WERI-Rb-1 (cell line): ENCODE data around the gene FAM209A.
"Not testable (repeated sequence)": the region's sequence is repeated elsewhere in the genome, so short reads cannot be mapped to it uniquely, and the experiment has no call there.

Experiments
- DNase-seq: peaks from one replicate; pipeline ENCODE4 v3.0.0-alpha.2; 2020
- H3K27ac ChIP-seq: fragments of 250-450 bp; sonication (Bioruptor Pico); 2 replicates; pipeline ENCODE4 v1.5.1; 2020; ENCODE audit warnings: mild to moderate bottlenecking, moderate library complexity
- H3K27me3 ChIP-seq: fragments of 250-450 bp; sonication (Bioruptor Pico); 2 replicates; pipeline ENCODE4 v1.5.1; 2021; ENCODE audit warnings: mild to moderate bottlenecking, low read depth, moderate library complexity; ENCODE audit not compliant: insufficient read depth, severe bottlenecking
- H3K36me3 ChIP-seq: fragments of 250-450 bp; sonication (Bioruptor Pico); 2 replicates; pipeline ENCODE4 v1.5.1; 2020; ENCODE audit warnings: mild to moderate bottlenecking, moderate library complexity
- H3K4me3 ChIP-seq: 2 replicates; pipeline ENCODE4 v1.5.1; 2011; ENCODE audit warnings: low read depth, mild to moderate bottlenecking, control low read depth, low read length
- H3K9me3 ChIP-seq: fragments of 250-450 bp; sonication (Bioruptor Pico); 2 replicates; pipeline ENCODE4 v1.5.1; 2021; ENCODE audit warnings: mild to moderate bottlenecking, moderate library complexity; ENCODE audit not compliant: severe bottlenecking
- TF ChIP-seq, protein P1 (sequence below): IDR thresholded peaks from 2 replicates; pipeline ENCODE4 v1.5.1; 2011; ENCODE audit warnings: low read depth, mild to moderate bottlenecking, control low read depth, inconsistent platforms, low read length

FAM209A gene

GRCh38 chr20:56522311-56522710, 2.2 kb upstream of the FAM209A start:
- H3K36me3 ChIP-seq = peaks cover 23% of the 10 kb centered on the region
- H3K4me3 ChIP-seq = no peak overlapping the region
- no peak overlapping the region for H3K27ac ChIP-seq
- H3K27me3 ChIP-seq = no peaks in the 10 kb centered on the region
- no peak for DNase-seq
- peaks cover 8% of the 10 kb centered on the region for H3K9me3 ChIP-seq
- TF ChIP-seq, protein P1, sequence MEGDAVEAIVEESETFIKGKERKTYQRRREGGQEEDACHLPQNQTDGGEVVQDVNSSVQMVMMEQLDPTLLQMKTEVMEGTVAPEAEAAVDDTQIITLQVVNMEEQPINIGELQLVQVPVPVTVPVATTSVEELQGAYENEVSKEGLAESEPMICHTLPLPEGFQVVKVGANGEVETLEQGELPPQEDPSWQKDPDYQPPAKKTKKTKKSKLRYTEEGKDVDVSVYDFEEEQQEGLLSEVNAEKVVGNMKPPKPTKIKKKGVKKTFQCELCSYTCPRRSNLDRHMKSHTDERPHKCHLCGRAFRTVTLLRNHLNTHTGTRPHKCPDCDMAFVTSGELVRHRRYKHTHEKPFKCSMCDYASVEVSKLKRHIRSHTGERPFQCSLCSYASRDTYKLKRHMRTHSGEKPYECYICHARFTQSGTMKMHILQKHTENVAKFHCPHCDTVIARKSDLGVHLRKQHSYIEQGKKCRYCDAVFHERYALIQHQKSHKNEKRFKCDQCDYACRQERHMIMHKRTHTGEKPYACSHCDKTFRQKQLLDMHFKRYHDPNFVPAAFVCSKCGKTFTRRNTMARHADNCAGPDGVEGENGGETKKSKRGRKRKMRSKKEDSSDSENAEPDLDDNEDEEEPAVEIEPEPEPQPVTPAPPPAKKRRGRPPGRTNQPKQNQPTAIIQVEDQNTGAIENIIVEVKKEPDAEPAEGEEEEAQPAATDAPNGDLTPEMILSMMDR = no peak

DNA sequence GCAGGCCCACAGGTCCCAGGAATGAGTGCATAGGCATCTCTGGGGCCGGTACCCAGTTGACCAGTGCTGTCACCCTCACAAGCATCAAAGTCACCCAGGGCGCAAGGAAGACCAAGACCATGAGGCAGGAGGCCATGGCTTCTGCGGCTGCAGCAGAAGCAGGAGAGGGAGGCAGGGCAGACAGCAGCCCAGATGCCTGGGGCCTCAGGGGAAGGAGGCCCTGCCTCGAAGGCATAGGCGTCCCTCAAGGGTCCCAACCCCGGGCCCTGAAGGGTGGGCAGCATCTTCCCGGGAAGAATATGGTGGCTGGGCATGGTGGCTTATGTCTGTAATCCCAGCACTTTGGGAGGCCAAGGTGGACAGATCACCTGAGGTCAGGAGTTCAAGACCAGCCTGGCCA, 3.0 kb downstream of the FAM209A start:
- Histone ChIP-seq H3K4me3 (no peak overlapping the region), H3K36me3 (no peaks in the 10 kb centered on the region), H3K27me3 (peaks cover 4% of the 10 kb centered on the region), H3K27ac (no peak overlapping the region), H3K9me3 (no peaks in the 10 kb centered on the region)
- no peak for DNase-seq
- TF ChIP-seq, protein P1 = no peak

- H3K9me3 ChIP-seq, H3K4me3 ChIP-seq, H3K27ac ChIP-seq, DNase-seq, H3K36me3 ChIP-seq: not testable (repeated sequence)
- peaks cover 26% of the 10 kb centered on the region for H3K27me3 ChIP-seq
Observed at GRCh38 chr20:56532946-56533345, 8.4 kb downstream of the FAM209A start, which contains the start of gene FAM209B. FAM209B (plus strand) TSS chr20:56533246; CDS start chr20:56533342, 96 bp downstream.

- H3K4me3 ChIP-seq = no peak overlapping the region
- peaks cover 48% of the 10 kb centered on the region for H3K27me3 ChIP-seq
- no peak overlapping the region for H3K27ac ChIP-seq
- no peak for DNase-seq
- H3K9me3 ChIP-seq = no peaks in the 10 kb centered on the region
- no peaks in the 10 kb centered on the region for H3K36me3 ChIP-seq
- TF ChIP-seq, protein P1 = no peak
Observed at GRCh38 chr20:56537997-56538396, 13.5 kb downstream of the FAM209A start.

GRCh38 chr20:56540415-56540814, 15.9 kb downstream of the FAM209A start:
- no peak overlapping the region for H3K27ac ChIP-seq
- no peaks in the 10 kb centered on the region for H3K9me3 ChIP-seq
- H3K36me3 ChIP-seq = no peaks in the 10 kb centered on the region
- peaks cover 51% of the 10 kb centered on the region for H3K27me3 ChIP-seq
- TF ChIP-seq, protein P1 = no peak
- no peak overlapping the region for H3K4me3 ChIP-seq
- DNase-seq = no peak

DNA sequence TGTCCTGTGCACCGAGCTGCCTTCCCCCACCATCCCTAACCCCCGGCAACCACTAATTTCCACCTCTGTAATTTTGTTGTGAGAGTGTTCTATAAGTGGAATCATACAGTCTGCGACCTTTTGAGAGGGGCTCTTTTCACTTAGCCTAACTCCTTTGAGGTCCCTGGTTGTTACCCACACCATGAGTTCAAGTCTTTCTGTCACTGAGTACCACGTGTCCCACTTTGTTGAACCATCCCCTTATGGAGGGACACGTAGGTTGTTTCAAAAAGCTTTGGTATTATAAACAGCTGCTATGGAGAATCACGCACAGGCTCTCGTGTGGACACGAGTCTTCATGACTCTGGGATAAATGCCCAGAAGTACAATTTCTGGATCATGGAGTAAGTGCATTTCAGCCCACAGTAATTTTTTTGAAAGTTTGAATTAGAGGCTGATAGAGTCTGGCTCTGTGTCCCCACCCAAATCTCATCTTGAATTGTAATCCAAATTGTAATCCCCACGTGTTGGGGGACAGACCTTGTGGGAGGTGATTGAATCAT, 18.0 kb downstream of the FAM209A start:
- Histone ChIP-seq H3K27me3 (peaks cover 50% of the 10 kb centered on the region), H3K4me3 (no peak overlapping the region), H3K27ac (no peak overlapping the region), H3K36me3 (no peaks in the 10 kb centered on the region), H3K9me3 (no peaks in the 10 kb centered on the region)
- TF ChIP-seq, protein P1 = no peak
- DNase-seq = no peak
